WERI-Rb-1 (cell line): ENCODE measurements around the gene ABHD17B.

Source experiments
- DNase-seq: peaks from one replicate; pipeline ENCODE4 v3.0.0-alpha.2; 2020
- H3K27ac ChIP-seq: fragments of 250-450 bp; sonication (Bioruptor Pico); 2 replicates; pipeline ENCODE4 v1.5.1; 2020; ENCODE audit warnings: mild to moderate bottlenecking, moderate library complexity
- H3K27me3 ChIP-seq: fragments of 250-450 bp; sonication (Bioruptor Pico); 2 replicates; pipeline ENCODE4 v1.5.1; 2021; ENCODE audit warnings: mild to moderate bottlenecking, low read depth, moderate library complexity; ENCODE audit not compliant: insufficient read depth, severe bottlenecking
- H3K36me3 ChIP-seq: fragments of 250-450 bp; sonication (Bioruptor Pico); 2 replicates; pipeline ENCODE4 v1.5.1; 2020; ENCODE audit warnings: mild to moderate bottlenecking, moderate library complexity
- H3K4me3 ChIP-seq: 2 replicates; pipeline ENCODE4 v1.5.1; 2011; ENCODE audit warnings: low read depth, mild to moderate bottlenecking, control low read depth, low read length
- H3K9me3 ChIP-seq: fragments of 250-450 bp; sonication (Bioruptor Pico); 2 replicates; pipeline ENCODE4 v1.5.1; 2021; ENCODE audit warnings: mild to moderate bottlenecking, moderate library complexity; ENCODE audit not compliant: severe bottlenecking
- TF ChIP-seq, protein P1 (sequence below): IDR thresholded peaks from 2 replicates; pipeline ENCODE4 v1.5.1; 2011; ENCODE audit warnings: low read depth, mild to moderate bottlenecking, control low read depth, inconsistent platforms, low read length

ABHD17B gene

DNA sequence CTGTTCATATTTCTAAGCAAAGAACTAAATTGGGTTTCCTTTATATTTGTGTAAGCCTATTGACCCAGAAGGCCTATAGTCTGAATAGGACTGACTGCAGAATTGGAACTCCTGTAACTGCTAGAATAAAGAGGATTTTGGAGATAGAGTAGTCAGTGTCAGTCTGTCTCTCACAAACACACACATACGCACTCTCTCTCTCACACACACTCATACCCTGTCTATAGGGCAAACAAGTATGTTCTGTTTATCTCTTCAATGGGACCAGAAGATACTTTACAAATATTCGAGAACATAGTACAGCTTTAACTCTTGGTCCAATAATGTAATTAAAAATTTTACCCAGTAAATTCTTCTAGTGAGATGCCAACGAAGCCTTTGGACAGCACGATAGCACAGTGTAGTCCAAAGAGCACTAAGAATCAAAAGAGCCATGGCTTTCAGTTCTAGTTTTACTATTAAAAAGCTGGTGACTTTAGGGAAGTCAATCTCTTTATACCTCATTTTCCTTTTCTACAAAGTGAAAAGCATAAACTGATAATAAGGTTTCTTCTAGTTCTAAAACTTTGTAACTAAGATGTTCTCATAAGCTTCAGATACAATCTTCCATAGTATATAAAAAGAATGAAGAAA, 19.3 kb downstream of the ABHD17B start:
- H3K4me3 ChIP-seq, result no peak overlapping the region
- no peak overlapping the region for H3K27ac ChIP-seq

DNA sequence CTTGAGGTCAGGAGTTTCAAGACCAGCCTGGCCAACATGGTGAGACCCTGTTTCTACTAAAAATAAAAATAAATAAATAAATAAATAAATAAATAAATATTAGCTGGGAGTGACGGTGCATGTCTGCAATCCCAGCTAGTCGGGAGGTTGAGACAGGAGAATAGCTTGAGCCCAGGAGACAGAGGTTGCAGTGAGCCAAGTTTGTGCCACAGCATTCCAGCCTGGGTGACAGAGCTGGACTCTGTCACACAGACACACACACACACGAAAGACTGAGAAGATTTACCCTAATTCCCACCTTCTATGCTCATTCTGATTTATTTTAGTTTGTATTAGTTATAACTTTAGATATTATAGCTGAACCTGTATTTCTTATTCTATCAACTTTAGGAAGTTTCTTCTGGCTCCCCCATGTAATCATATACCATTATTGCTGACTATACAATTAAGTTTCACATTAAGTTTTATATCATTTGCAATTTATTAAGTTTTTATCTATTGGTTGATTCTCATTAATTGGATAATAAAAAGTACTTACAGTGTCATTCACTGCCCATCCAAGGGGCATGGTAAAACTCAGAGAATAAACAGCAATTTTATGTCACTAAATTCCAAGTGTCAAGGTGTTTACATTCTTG, 20.8 kb downstream of the ABHD17B start:
- TF ChIP-seq, protein P1, sequence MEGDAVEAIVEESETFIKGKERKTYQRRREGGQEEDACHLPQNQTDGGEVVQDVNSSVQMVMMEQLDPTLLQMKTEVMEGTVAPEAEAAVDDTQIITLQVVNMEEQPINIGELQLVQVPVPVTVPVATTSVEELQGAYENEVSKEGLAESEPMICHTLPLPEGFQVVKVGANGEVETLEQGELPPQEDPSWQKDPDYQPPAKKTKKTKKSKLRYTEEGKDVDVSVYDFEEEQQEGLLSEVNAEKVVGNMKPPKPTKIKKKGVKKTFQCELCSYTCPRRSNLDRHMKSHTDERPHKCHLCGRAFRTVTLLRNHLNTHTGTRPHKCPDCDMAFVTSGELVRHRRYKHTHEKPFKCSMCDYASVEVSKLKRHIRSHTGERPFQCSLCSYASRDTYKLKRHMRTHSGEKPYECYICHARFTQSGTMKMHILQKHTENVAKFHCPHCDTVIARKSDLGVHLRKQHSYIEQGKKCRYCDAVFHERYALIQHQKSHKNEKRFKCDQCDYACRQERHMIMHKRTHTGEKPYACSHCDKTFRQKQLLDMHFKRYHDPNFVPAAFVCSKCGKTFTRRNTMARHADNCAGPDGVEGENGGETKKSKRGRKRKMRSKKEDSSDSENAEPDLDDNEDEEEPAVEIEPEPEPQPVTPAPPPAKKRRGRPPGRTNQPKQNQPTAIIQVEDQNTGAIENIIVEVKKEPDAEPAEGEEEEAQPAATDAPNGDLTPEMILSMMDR, result no peak
- Histone ChIP-seq H3K36me3 (no peaks in the 10 kb centered on the region), H3K9me3 (no peaks in the 10 kb centered on the region), H3K4me3 (no peak overlapping the region), H3K27me3 (no peaks in the 10 kb centered on the region), H3K27ac (no peak overlapping the region)
- DNase-seq, result no peak

More for the DNA sequence above, 19.3 kb downstream of the ABHD17B start:
- Histone ChIP-seq H3K9me3 (no peaks in the 10 kb centered on the region), H3K36me3 (no peaks in the 10 kb centered on the region), H3K27me3 (no peaks in the 10 kb centered on the region)
- DNase-seq, result no peak
- TF ChIP-seq, protein P1, result no peak

DNA sequence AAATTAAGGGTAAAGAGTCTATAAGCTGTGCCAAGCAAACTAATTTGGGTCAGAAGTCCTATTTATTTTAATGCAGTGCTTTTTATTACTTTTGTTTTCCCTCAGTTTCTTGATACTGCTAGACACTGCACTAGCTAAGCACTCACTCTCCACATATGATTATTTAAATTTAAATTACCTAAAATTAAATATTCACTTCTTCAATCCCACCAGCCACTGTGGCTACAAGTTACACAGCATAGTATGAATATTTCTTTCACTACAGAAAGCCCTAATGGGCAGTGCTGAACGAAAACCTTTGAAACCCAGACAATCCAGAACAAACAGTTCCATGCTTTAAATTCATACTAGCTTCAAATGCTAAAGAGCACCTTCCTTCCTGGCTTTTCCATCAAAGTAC, 23.6 kb downstream of the ABHD17B start:
- TF ChIP-seq, protein P1, result no peak
- H3K27me3 ChIP-seq, result no peaks in the 10 kb centered on the region
- no peak overlapping the region for H3K4me3 ChIP-seq
- H3K36me3 ChIP-seq, result no peaks in the 10 kb centered on the region; the same call in 1 of the 2 replicates
- H3K27ac ChIP-seq, result no peak overlapping the region
- peaks cover 4% of the 10 kb centered on the region for H3K9me3 ChIP-seq
- no peak for DNase-seq

DNA sequence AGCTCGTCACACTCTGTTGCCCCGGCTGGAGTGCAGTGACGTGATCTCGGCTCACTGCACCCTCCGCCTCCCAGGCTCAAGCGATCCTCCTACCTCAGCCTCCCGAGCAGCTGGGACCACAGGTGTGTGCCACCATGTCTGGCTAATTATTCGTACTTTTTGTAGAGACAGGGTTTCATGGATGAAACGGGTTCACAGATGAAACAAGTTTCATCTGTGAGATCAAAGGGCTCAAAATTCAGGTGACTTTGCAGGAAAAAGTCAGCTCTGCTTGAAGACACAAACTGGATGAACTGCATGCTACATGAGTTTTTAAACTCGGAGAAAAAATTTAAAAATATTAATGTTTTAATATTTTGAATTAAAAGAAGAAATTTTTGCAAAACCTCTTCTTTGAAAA, 24.5 kb downstream of the ABHD17B start:
- no peak for DNase-seq
- Histone ChIP-seq H3K27me3 (no peaks in the 10 kb centered on the region), H3K4me3 (no peak overlapping the region), H3K9me3 (peaks cover 4% of the 10 kb centered on the region), H3K27ac (no peak overlapping the region), H3K36me3 (no peaks in the 10 kb centered on the region; the same call in 1 of the 2 replicates)
- TF ChIP-seq, protein P1, result no peak

DNA sequence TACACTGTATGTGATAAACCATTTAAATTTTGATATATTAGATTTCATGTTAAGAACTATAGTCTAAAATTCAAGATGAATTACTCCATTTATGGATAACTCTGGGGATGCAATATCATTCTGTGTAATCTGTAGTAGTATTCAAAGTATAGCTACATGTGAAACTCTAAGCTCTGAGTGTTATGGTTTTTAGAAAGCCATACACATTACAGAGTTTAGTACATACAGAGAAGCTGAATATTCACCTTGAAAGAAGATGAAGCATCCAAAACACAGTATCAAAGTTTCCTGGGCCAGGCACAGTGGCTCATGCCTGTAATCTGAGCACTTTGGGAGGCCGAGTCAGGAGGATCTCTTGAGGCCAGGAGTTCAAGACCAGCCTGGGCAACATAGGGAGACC, 25.0 kb downstream of the ABHD17B start:
- Histone ChIP-seq H3K36me3 (no peaks in the 10 kb centered on the region; the same call in 1 of the 2 replicates), H3K9me3 (peaks cover 4% of the 10 kb centered on the region), H3K4me3 (no peak overlapping the region), H3K27me3 (no peaks in the 10 kb centered on the region), H3K27ac (no peak overlapping the region)
- no peak for DNase-seq
- TF ChIP-seq, protein P1, result no peak
